ENCODE data around the gene ASB2. TPM values are rescaled to one million over a fixed set of nuclear protein-coding genes. Genes with fewer than 3 reads are reported as not detected.

ASB2 gene
- total and polyA plus RNA-seq, 2 of the 8 experiments (the other 6 are each of a cell fraction or from before 2014, with no cell fraction given) = 1.0 to 2.1 TPM

DNA sequence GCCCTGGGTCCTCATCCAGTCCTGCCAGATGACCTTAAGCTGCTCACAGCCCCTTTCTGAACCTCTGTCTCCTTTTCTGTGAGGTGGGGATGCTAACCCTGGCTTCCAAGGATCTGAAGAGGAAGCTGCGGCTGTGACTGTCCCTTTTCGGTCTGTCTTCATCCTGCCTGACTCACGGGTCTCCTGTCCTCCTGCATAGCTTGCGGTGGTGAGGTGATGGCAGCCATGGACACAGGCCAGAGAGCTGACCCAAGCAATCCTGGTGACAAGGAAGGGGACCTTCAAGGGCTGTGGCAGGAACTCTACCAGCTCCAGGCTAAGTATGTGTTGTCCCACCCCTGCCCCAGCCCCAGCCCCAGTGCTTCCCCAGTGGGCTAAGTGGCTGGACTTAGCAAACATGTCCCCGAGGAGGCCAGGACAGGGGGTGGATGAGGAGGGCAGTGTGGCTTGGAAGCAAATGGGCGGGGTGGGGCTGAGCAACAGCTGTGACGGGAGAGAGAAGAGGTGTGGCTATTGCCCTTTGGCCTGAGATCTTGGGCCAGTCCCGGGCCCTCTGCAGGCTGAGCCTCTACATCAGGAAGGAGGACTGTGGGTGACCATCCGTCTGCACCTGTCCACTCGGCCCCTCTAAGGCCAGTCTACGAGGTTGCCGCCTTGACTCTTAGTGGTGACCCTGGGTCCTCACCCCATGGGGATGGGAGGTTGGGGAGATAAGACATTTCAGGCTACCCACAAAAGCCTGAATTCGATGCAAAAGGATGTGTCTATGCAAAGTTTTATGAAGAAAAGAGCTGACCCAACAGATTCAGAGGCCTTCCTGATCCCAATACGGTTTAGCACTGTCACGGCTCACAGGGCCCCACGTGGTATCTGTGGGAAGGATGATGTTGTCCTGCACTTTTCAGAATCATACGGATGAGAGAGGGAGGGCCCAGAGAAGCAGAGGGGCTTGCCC lies 21.8 kb upstream of the ASB2 start:
- H2BK12ac ChIP-seq (ENCODE audit: low read depth, low read length) = no peak overlapping the region
- H3K4me1 ChIP-seq (replicated peaks in 1 of 4; ENCODE audit: control insufficient read depth in 3 of 4, insufficient read depth in 4 of 4, low read length in 3 of 4) = peaks cover 0 to 6% (median 2%) of the 10 kb centered on the region in 4 experiments; a peak in 3 of 7 replicates
- FAIRE-seq = no peak
- no peak overlapping the region for H2AK5ac ChIP-seq (ENCODE audit: low read depth, low read length)
- no peak overlapping the region for H4K91ac ChIP-seq (replicated peaks; ENCODE audit: insufficient read length, low read length)
- H3K4me3 ChIP-seq (ENCODE audit: extremely low read depth in 1 of 4, insufficient read depth in 2 of 4, low read depth in 3 of 4, low read length in 4 of 4) = no peak overlapping the region
- no peak overlapping the region for H3K18ac ChIP-seq (ENCODE audit: extremely low read depth, low read length)
- no peak overlapping the region for H4K5ac ChIP-seq (ENCODE audit: insufficient read length, low read depth, low read length)
- H2AFZ ChIP-seq (ENCODE audit: low read length) = no peak overlapping the region
- no peaks in the 10 kb centered on the region for H3K36me3 ChIP-seq (ENCODE audit: control insufficient read depth in 2 of 4, insufficient read depth in 4 of 4, low read length in 3 of 4)
- no peak for DNase-seq (ENCODE audit: low read depth in 1 of 2, low spot score in 2 of 2)
- TF ChIP-seq KDM5A (IDR thresholded peaks at IDR 0.05; ENCODE audit: low read length) (no peak), SAP30 (IDR thresholded peaks at IDR 0.05; ENCODE audit: insufficient read depth, insufficient replicate concordance, low read length) (no peak), SRF (IDR thresholded peaks at IDR 0.05; ENCODE audit: low read depth, low read length) (no peak), RXRA (IDR thresholded peaks at IDR 0.05; ENCODE audit: insufficient read depth, low read depth, low read length) (no peak)
- ChIA-PET POLR2A (ENCODE audit: partially characterized antibody) (interaction anchor here (2.7 kb wide), 1 partner anchor 58 kb away, joined by 8 read pairs; no protein-coding TSS in a partner anchor), CTCF (ENCODE audit: partially characterized antibody) (interaction anchor here (0.6 to 20.5 kb wide), 16 partner anchors 6 to 201 kb away, joined by 3 to 484 read pairs (median 4); no protein-coding TSS in a partner anchor)
- H3K4me2 ChIP-seq (ENCODE audit: insufficient read depth in 1 of 2, low read depth in 2 of 2, low read length in 2 of 2) = no peak overlapping the region
- H4K20me1 ChIP-seq (replicated peaks in 1 of 2; ENCODE audit: control insufficient read depth in 1 of 2, insufficient read depth in 2 of 2, low read length in 2 of 2) = no peaks in the 10 kb centered on the region
- no peak overlapping the region; the same call in 1 of the 2 replicates for H4K8ac ChIP-seq (ENCODE audit: extremely low read depth, insufficient read depth, low read length)
- H3K9ac ChIP-seq (replicated peaks in 1 of 4; ENCODE audit: extremely low read depth in 1 of 4, low read depth in 3 of 4, low read length in 3 of 4) = no peak overlapping the region; a peak in 1 of 7 replicates
- H3K27me3 ChIP-seq (replicated peaks in 1 of 4; ENCODE audit: control insufficient read depth in 3 of 4, extremely low read depth in 1 of 4, insufficient read depth in 3 of 4, low read length in 3 of 4) = 0 out of 7 replicates have a peak, but pooled peaks cover 0 to 2% (median 0%) of the 10 kb centered on the region in 4 experiments
- H2BK15ac ChIP-seq (ENCODE audit: low read length) = no peak overlapping the region
- no peak overlapping the region for H3K56ac ChIP-seq (replicated peaks; ENCODE audit: insufficient read length, low read depth, low read length)
- H3K23me2 ChIP-seq (ENCODE audit: low read depth, low read length) = no peaks in the 10 kb centered on the region
- no peaks in the 10 kb centered on the region for H3K9me3 ChIP-seq (ENCODE audit: insufficient read depth in 2 of 2, low read depth in 1 of 2, low read length in 1 of 2)
- 90% methylated on average over 17 of the region's 17 CpGs; no CpG with 5 or more reads in 1 of the 2 experiments for WGBS, 2 experiments (ENCODE audit: extremely low coverage in 1 of 2, insufficient coverage in 1 of 2, insufficient read length in 1 of 2, insufficient replicate concordance in 2 of 2, low coverage in 1 of 2, low lambda C conversion rate in 2 of 2, missing lambda C conversion rate in 1 of 2)
- H3K79me1 ChIP-seq (ENCODE audit: low read depth, low read length) = no peaks in the 10 kb centered on the region; the same call in 1 of the 2 replicates
- H2BK20ac ChIP-seq (ENCODE audit: low read length) = no peak overlapping the region
- no peak overlapping the region for H2BK120ac ChIP-seq (replicated peaks; ENCODE audit: low read depth, low read length)
- no peak overlapping the region for H3K4ac ChIP-seq (replicated peaks; ENCODE audit: insufficient read length, low read depth, low read length)
- H3K14ac ChIP-seq (ENCODE audit: insufficient read length) = no peak overlapping the region
- H3K23ac ChIP-seq (ENCODE audit: insufficient read length) = no peak overlapping the region
- no peak overlapping the region for H3K27ac ChIP-seq (ENCODE audit: low read depth, low read length)
- no peak overlapping the region for H2BK5ac ChIP-seq (ENCODE audit: low read depth, low read length)
- no peaks in the 10 kb centered on the region for H3K79me2 ChIP-seq (ENCODE audit: control insufficient read depth in 1 of 2, insufficient read depth in 2 of 2, low read length in 2 of 2)
